H9 (cell line): ENCODE results near the gene OLA1. TPM values are rescaled to one million over a fixed set of nuclear protein-coding genes. Genes with fewer than 3 reads are reported as not detected.

ENCODE experiments used
- DNase-seq: peaks from one replicate; pipeline ENCODE4 v3.0.0-alpha.2; 2017
- H2AFZ ChIP-seq: one replicate; pipeline ENCODE4 v1.6.1; 2013; ENCODE audit warnings: mild to moderate bottlenecking, low read length, control low read depth, moderate library complexity
- H2AK5ac ChIP-seq: 2 replicates; pipeline ENCODE4 v1.6.1; 2013; ENCODE audit warnings: low read length, control low read depth, mixed read lengths; ENCODE audit not compliant: insufficient read length
- H2BK120ac ChIP-seq: one replicate; pipeline ENCODE4 v1.6.1; 2013; ENCODE audit warnings: low read depth, mild to moderate bottlenecking, low read length, control low read depth, inconsistent platforms; ENCODE audit not compliant: poor library complexity, severe bottlenecking
- H2BK12ac ChIP-seq: 2 replicates; pipeline ENCODE4 v1.6.1; 2013; ENCODE audit warnings: low read length, control low read depth, mixed read lengths, low read depth; ENCODE audit not compliant: insufficient read length
- H2BK15ac ChIP-seq: 2 replicates; pipeline ENCODE4 v1.6.1; 2013; ENCODE audit warnings: low read depth, low read length, control low read depth
- H2BK20ac ChIP-seq: one replicate; pipeline ENCODE4 v1.6.1; 2013; ENCODE audit warnings: low read depth, mild to moderate bottlenecking, low read length, control low read depth, inconsistent platforms; ENCODE audit not compliant: poor library complexity, severe bottlenecking
- H2BK5ac ChIP-seq: 2 replicates; pipeline ENCODE4 v1.6.1; 2013; ENCODE audit warnings: low read length, control low read depth, mixed read lengths; ENCODE audit not compliant: insufficient read length
- H3K14ac ChIP-seq: 2 replicates; pipeline ENCODE4 v1.6.1; 2013; ENCODE audit warnings: low read length, control low read depth; ENCODE audit not compliant: insufficient read depth
- H3K18ac ChIP-seq: 2 replicates; pipeline ENCODE4 v1.6.1; 2013; ENCODE audit warnings: low read depth, mild to moderate bottlenecking, mixed read lengths, low read length, control low read depth; ENCODE audit not compliant: insufficient read length
- H3K23ac ChIP-seq: 2 replicates; pipeline ENCODE4 v1.6.1; 2013; ENCODE audit warnings: low read length, control low read depth, mixed read lengths, low read depth; ENCODE audit not compliant: insufficient read length
- H3K23me2 ChIP-seq: 2 replicates; pipeline ENCODE4 v1.6.1; 2013; ENCODE audit warnings: low read depth, mild to moderate bottlenecking, mixed read lengths, low read length, control low read depth; ENCODE audit not compliant: insufficient read length, poor library complexity, severe bottlenecking
- H3K27ac ChIP-seq: 2 replicates; pipeline ENCODE4 v1.5.1; 2013; ENCODE audit warnings: low read length, control low read depth, mixed read lengths, low read depth; ENCODE audit not compliant: insufficient read length
- H3K27me3 ChIP-seq: 2 replicates; pipeline ENCODE4 v1.6.1; 2013; ENCODE audit warnings: low read length, control low read depth, inconsistent platforms; ENCODE audit not compliant: insufficient read depth
- H3K4ac ChIP-seq: 2 replicates; pipeline ENCODE4 v1.6.1; 2013; ENCODE audit warnings: low read depth, mild to moderate bottlenecking, control low read depth, inconsistent platforms, low read length, moderate library complexity
- H3K4me1 ChIP-seq: 2 replicates; pipeline ENCODE4 v1.6.1; 2013; ENCODE audit warnings: low read length, control low read depth, inconsistent platforms; ENCODE audit not compliant: insufficient read depth
- H3K4me2 ChIP-seq: 2 replicates; pipeline ENCODE4 v1.6.1; 2013; ENCODE audit warnings: low read length, control low read depth, mixed read lengths; ENCODE audit not compliant: insufficient read length, insufficient read depth
- H3K56ac ChIP-seq: 2 replicates; pipeline ENCODE4 v1.6.1; 2013; ENCODE audit warnings: low read depth, mild to moderate bottlenecking, mixed read lengths, low read length, control low read depth; ENCODE audit not compliant: insufficient read length
- H3K79me1 ChIP-seq: 2 replicates; pipeline ENCODE4 v1.6.1; 2013; ENCODE audit warnings: low read depth, mild to moderate bottlenecking, moderate library complexity, low read length, control low read depth, inconsistent platforms; ENCODE audit not compliant: insufficient read depth, poor library complexity, severe bottlenecking
- H3K79me2 ChIP-seq: 2 replicates; pipeline ENCODE4 v1.6.1; 2013; ENCODE audit warnings: low read length, control low read depth, inconsistent platforms; ENCODE audit not compliant: insufficient read depth
- H3K9ac ChIP-seq: 2 replicates; pipeline ENCODE4 v1.6.1; 2013; ENCODE audit warnings: low read length, control low read depth, mixed read lengths; ENCODE audit not compliant: insufficient read length; ENCODE audit errors: extremely low read depth
- H3K9me3 ChIP-seq: one replicate; pipeline ENCODE4 v1.6.1; 2013; ENCODE audit warnings: low read depth, low read length, inconsistent platforms; ENCODE audit not compliant: control insufficient read depth
- H3T11ph ChIP-seq: one replicate; pipeline ENCODE4 v1.6.1; 2013; ENCODE audit warnings: mild to moderate bottlenecking, low read length, control low read depth, inconsistent platforms
- H4K20me1 ChIP-seq: one replicate; pipeline ENCODE4 v1.6.1; 2013; ENCODE audit not compliant: control insufficient read depth, insufficient read length, insufficient read depth
- H4K5ac ChIP-seq: 2 replicates; pipeline ENCODE4 v1.6.1; 2013; ENCODE audit warnings: low read depth, mild to moderate bottlenecking, mixed read lengths, low read length, control low read depth; ENCODE audit not compliant: insufficient read length
- H4K8ac ChIP-seq: replicated peaks from 2 replicates; pipeline ENCODE4 v1.6.1; 2013; ENCODE audit warnings: low read length, control low read depth, mixed read lengths, low read depth; ENCODE audit not compliant: insufficient read length
- H4K91ac ChIP-seq: 2 replicates; pipeline ENCODE4 v1.6.1; 2013; ENCODE audit warnings: low read depth, mild to moderate bottlenecking, moderate library complexity, mixed read lengths, low read length, control low read depth; ENCODE audit not compliant: insufficient read length
- H3K27ac Mint-ChIP-seq, 3 experiments: 2 replicates in 2 of 3; 3 replicates in 1 of 3; pipeline ENCODE4 v1.8.0; 2020 to 2021; ENCODE audit warnings: mixed read lengths in 3 of 3, mild to moderate bottlenecking in 1 of 3, moderate library complexity in 1 of 3
- H3K27me3 Mint-ChIP-seq: 2 replicates; pipeline ENCODE4 v1.8.0; 2021; ENCODE audit warnings: low read depth, mild to moderate bottlenecking, moderate library complexity, mixed read lengths
- H3K36me3 Mint-ChIP-seq, 3 experiments: 2 replicates in 2 of 3; 3 replicates in 1 of 3; pipeline ENCODE4 v1.8.0; 2020 to 2021; ENCODE audit warnings: low read depth in 3 of 3, mixed read lengths in 3 of 3; ENCODE audit not compliant: insufficient read depth in 1 of 3
- H3K4me1 Mint-ChIP-seq, 2 experiments: 2 replicates each; pipeline ENCODE4 v1.8.0; 2020; ENCODE audit warnings: mixed read lengths in 2 of 2
- H3K4me3 Mint-ChIP-seq, 2 experiments: 2 replicates in 1 of 2; 3 replicates in 1 of 2; pipeline ENCODE4 v1.8.0; 2020 to 2021; ENCODE audit warnings: mild to moderate bottlenecking in 2 of 2, mixed read lengths in 2 of 2, moderate library complexity in 1 of 2
- H3K9me3 Mint-ChIP-seq, 2 experiments: 2 replicates in 1 of 2; 3 replicates in 1 of 2; pipeline ENCODE4 v1.8.0; 2020; ENCODE audit warnings: mild to moderate bottlenecking in 2 of 2, mixed read lengths in 2 of 2, moderate library complexity in 1 of 2
- CTCF ChIP-seq: fragments of 200-600 bp; sonication (generic); conservative IDR thresholded peaks from 3 replicates; pipeline ENCODE4 v1.8.0; 2021; ENCODE audit warnings: antibody characterized with exemption, mild to moderate bottlenecking
- WGBS: extraction: QIAGEN DNeasy Blood & Tissue Kit; methylation state at CpG from one replicate; pipeline ENCODE4 v1.1.7; 2013; ENCODE audit warnings: missing lambda C conversion rate, low lambda C conversion rate, mixed read lengths; ENCODE audit not compliant: insufficient read length; ENCODE audit errors: extremely low coverage; 5-methylcytosine and 5-hydroxymethylcytosine counted together
- total RNA-seq: library from RNA; stranded (reverse); gene quantifications from 2 replicates; pipeline ENCODE4 v1.2.1, GENCODE V29; 2021

The OLA1 gene
- total RNA-seq, 1 experiment from 2014 or later, result 133 TPM

DNA sequence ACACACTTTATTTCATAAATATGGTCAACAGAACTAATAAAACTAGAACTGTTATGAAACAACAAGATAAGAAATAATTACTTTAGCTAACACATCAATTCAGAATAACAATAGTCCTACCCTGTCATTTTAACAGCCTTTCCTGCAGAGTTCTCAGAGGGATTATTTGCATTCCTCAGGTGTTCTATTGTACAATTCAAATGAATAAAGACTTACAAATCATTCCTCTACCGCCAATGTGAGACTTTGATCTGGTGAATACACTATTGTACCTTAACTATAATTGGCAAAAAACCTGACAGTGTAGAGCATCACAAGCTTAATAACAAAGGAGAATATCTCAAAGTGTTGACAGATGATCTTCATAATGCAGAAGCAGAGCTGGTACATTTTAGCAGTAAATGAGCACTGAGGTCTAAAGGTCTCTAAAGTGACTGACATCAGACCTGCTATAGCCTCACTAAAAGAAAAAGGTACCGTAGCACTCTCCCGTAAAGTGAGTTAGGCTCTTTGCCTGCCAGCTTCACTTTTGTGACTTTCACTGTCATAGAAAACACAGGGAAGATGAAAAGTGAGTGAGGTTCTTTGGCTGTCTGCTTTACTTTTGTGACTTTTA lies 164.4 kb downstream of the OLA1 start:
- H2BK20ac ChIP-seq, result no peak overlapping the region
- no peak for TF ChIP-seq CTCF
- DNase-seq, result no peak
- H3K4me2 ChIP-seq, result no peak overlapping the region
- no peak overlapping the region for H2BK12ac ChIP-seq
- no peak overlapping the region for H3K4ac ChIP-seq
- H3K56ac ChIP-seq, result no peak overlapping the region
- no peak overlapping the region for H4K5ac ChIP-seq
- Mint-ChIP-seq H3K9me3 (peaks cover 4% of the 10 kb centered on the region in 2 experiments; a peak in 4 of 5 replicates), H3K36me3 (peaks cover 8 to 18% (median 8%) of the 10 kb centered on the region in 3 experiments), H3K27ac (no peak overlapping the region), H3K27me3 (peaks cover 4% of the 10 kb centered on the region), H3K4me1 (peaks cover 26 to 28% of the 10 kb centered on the region in 2 experiments), H3K4me3 (no peak overlapping the region)
- H3K14ac ChIP-seq, result no peak overlapping the region
- H3T11ph ChIP-seq, result no peak overlapping the region
- no peaks in the 10 kb centered on the region for H3K23me2 ChIP-seq
- no peaks in the 10 kb centered on the region for H4K20me1 ChIP-seq
- no peak overlapping the region for H4K8ac ChIP-seq
- H2BK120ac ChIP-seq, result no peak overlapping the region
- no peaks in the 10 kb centered on the region for H3K9me3 ChIP-seq
- H2AFZ ChIP-seq, result no peak overlapping the region
- no peak overlapping the region for H2BK15ac ChIP-seq
- H2BK5ac ChIP-seq, result no peak overlapping the region
- no peaks in the 10 kb centered on the region for H3K4me1 ChIP-seq
- no peaks in the 10 kb centered on the region for H3K79me1 ChIP-seq
- H3K18ac ChIP-seq, result no peak overlapping the region
- H3K9ac ChIP-seq, result no peak overlapping the region
- H4K91ac ChIP-seq, result no peak overlapping the region
- H2AK5ac ChIP-seq, result no peak overlapping the region
- H3K27me3 ChIP-seq, result no peaks in the 10 kb centered on the region
- H3K23ac ChIP-seq, result no peak overlapping the region
- WGBS, result no CpG with 5 or more reads among the region's 3 CpGs
- H3K27ac ChIP-seq, result no peak overlapping the region
- no peaks in the 10 kb centered on the region for H3K79me2 ChIP-seq
